ENCODE measurements around the gene OMG.
"Not testable (repeated sequence)": the region's sequence is repeated elsewhere in the genome, so short reads cannot be mapped to it uniquely, and the experiment has no call there.

OMG gene

GRCh38 chr17:31308372-31309334, 11.6 kb upstream of the OMG start:
- DNase-seq (ENCODE audit: low spot score), result no peak

DNA sequence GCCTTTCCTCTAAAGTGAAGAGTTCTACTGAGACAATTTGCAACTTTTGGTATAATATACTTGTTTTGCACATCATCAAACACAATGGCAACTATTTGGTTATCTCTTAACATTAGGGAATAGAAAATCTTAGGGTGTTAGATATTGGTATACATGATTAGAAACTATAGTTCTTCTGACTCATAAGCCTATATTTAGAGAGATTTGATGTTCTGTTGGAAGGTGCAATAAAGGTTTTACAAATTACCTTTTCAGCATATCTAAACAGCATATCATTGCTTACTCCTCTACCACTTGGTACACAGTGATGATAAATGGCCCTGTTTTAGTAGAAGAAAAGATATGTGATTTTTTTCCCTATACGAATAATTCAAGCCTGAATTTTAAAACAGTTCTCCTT, 10.6 kb upstream of the OMG start:
- DNase-seq (ENCODE audit: low spot score), result no peak

DNA sequence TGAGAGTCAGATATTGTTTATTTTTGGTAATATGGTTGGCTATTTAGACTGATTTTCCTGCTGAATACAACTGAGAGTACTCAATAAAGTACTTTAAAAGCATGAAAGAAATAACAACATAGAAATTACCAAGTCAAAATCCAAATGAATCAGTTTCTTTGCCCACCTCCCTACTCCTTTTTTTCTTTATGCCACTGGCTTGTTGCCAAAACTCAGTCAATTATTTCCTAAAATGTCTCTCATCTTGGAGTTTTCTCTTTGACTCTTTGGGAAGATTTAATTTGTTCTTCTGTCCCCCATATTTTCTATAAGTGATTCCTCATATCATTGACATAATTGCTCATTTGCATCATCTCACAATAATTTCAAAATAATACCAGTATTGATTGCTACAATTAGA, 2.6 kb upstream of the OMG start:
- no peak for DNase-seq (ENCODE audit: low spot score)

- DNase-seq (ENCODE audit: low spot score), result no peak
These were observed 897 bp downstream of the OMG start for GRCh38 chr17:31296142-31296541.

DNA sequence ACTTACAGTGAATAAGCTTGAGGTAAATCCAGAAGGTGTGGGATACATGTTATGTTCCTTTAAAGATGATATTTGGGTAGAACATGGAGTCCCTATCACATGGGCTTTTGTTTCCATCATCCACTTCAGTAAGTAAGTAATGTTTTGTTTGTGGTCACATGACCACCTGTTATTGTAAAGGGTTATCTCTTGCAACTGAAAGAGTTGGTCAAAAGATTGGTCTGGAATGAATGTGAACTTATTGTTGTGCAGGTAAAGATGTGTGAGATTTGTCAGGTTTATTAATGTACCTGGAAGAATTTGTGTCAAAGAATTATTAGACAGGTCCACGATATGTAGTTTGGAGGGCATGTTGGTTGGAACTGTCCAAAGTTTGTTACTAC, 1.6 kb downstream of the OMG start:
- no peak for DNase-seq (ENCODE audit: low spot score)

- no peak for DNase-seq (ENCODE audit: low spot score)
These were observed 2.1 kb downstream of the OMG start for GRCh38 chr17:31294820-31295488.

DNA sequence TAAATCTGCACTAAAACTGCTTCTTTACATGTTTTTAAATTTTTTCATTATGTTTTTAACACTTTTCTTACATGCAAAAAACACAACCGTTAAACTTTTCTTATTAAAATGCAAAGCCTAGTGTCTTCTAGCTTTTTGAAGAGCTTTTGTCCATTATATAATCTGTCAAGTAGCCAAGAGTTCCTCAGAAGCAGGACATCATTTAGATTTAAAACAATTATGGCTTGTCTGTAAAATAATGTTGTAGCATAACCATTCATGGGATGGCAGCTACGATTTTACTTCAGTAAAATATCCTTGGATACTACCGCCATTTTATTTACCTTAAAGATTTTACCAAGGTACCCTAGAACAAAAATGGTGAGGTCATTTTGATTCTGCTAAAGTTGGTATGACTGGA, 2.8 kb downstream of the OMG start:
- no peak for DNase-seq (ENCODE audit: low spot score)

GRCh38 chr17:31293581-31293980, 3.5 kb downstream of the OMG start:
- DNase-seq (ENCODE audit: low spot score), result no peak

GRCh38 chr17:31291820-31292219, 5.2 kb downstream of the OMG start:
- no peak for DNase-seq (ENCODE audit: low spot score)

GRCh38 chr17:31289790-31290189, 7.2 kb downstream of the OMG start:
- DNase-seq (ENCODE audit: low spot score), result no peak

DNA sequence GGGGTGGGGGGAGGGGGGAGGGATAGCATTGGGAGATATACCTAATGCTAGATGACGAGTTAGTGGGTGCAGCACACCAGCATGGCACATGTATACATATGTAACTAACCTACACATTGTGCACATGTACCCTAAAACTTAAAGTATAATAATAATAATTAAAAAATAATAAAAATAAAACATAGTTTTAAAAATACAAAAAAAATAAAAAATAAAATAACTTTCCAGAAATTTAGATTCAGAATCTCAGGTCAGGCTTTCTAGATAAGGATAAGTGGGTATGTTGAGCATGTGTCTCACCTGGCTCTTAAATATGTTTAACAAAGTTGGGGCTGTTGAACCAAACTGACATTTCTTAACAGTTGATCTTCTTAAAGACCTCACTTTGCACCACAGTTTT, 9.1 kb downstream of the OMG start:
- not testable (repeated sequence) for DNase-seq (ENCODE audit: low spot score)

GRCh38 chr17:31286587-31286986, 10.5 kb downstream of the OMG start:
- no peak for DNase-seq (ENCODE audit: low spot score)

- no peak for DNase-seq (ENCODE audit: low spot score)
These were observed 13.2 kb downstream of the OMG start for GRCh38 chr17:31283841-31284240.

- DNase-seq (ENCODE audit: low spot score), result no peak
These were observed 16.0 kb downstream of the OMG start for GRCh38 chr17:31281061-31281460.

DNA sequence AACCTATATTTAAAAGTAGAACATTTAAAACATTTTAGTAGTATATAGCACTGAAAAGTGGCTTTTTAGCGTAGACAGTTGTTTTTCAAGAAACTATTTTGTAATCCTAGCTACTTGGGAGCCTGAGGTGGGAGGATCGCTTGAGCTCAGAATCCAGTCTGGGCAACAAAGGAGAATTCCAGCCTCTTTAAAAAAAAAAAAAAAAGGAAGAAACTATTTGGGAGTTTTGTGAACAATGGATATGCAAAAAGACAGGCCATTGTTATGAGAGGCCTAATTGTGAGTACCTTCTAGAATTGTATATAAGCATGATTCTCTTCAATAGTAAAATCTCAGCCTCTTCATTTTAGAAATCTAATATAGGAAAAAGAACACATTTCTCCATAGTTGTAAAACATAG, 17.6 kb downstream of the OMG start:
- no peak for DNase-seq (ENCODE audit: low spot score)

GRCh38 chr17:31275116-31275515, 21.9 kb downstream of the OMG start:
- DNase-seq (ENCODE audit: low spot score), result no peak

GRCh38 chr17:31274252-31274651, 22.8 kb downstream of the OMG start:
- DNase-seq (ENCODE audit: low spot score), result no peak

DNA sequence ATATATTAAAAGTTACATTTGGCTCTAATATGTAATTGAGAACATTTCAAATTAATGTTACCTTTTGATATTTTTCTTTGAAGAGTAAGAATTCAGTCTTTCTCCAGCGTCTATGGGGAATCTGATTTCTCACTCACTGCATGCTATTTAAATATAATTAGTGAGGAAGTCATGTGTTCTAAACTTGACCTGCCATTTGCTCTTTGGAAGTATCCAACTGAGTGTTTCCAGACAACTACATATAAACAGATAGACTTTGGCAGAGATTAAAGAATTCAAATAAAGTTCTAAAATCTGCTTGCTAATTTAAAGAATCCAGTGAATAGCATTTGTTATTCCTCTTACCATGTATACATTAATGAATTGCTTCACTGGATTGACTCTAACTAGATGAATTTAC, 23.5 kb downstream of the OMG start:
- no peak for DNase-seq (ENCODE audit: low spot score)

- no peak for DNase-seq (ENCODE audit: low spot score)
These were observed 24.2 kb downstream of the OMG start for GRCh38 chr17:31272803-31273202.

DNA sequence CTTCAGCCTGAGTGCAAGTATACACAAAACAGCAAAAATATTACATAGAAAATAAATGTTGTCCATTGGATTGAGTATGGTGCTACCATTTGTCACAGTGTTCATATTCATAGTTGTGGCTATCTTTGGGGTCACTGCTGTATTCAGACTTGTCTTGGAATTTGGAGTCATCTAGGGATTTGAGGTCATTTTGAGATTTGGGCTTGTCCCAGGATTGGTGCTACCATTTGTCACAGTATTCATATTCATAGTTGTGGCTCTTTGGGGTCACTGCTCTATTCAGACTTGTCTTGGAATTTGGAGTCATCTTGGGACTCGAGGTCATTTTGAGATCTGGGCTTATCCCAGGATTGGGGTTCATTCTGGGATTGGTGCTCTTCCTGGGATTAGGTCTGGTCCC, 24.8 kb downstream of the OMG start:
- no peak for DNase-seq (ENCODE audit: low spot score)

GRCh38 chr17:31269578-31269983, 27.5 kb downstream of the OMG start:
- DNase-seq (ENCODE audit: low spot score), result peak; percentile 30

DNA sequence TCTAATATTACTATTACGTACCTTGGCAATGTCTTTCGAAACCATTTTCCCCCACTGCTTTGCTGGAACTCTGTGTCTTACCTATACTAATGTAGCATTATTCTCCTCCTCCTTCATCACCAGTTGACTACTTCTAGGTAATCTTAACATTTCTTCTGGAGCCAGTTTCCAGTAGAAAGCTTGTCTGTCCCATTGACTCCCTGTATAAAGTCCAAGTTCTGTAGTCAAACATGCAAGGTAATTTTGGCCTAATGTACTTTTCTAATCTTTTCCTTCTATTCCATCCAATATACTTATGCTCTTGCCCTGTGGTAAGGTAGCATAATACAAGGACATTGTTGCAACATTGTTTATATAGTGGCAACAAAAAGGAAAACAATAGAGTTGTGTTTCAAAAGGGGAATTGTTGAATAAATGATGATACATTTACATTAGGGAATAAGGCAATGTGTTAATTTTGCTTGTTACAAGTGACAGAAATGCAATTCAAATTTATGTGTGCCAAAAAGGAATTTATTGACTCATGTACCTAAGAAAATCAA, 27.9 kb downstream of the OMG start:
- no peak for DNase-seq (ENCODE audit: low spot score)

- DNase-seq (ENCODE audit: low spot score), result no peak
These were observed 31.0 kb downstream of the OMG start for GRCh38 chr17:31266042-31266441.

Measured in D341Med (cell line).